T-cell (primary cell): ENCODE data around the gene ZC3HAV1. TPM values are rescaled to one million over a fixed set of nuclear protein-coding genes. Genes with fewer than 3 reads are reported as not detected.

Experiments
- ATAC-seq, 4 experiments: fragments of 200-7000 bp in 3 of 4; fragments of 150-1000 bp in 1 of 4; cut with Tn5 transposase; replicated peaks in 1 of 4; 1 replicate in 3 of 4; 2 replicates in 1 of 4; pipeline ENCODE4 v1.10.0; 2021; ENCODE audit warnings: moderate library complexity in 3 of 4, mild to moderate bottlenecking in 2 of 4, moderate number of reproducible peaks in 1 of 4
- CTCF ChIA-PET, 2 donors: fragments of 300-600 bp; sonication (Branson Sonifier 250); formaldehyde crosslinking; loops; one replicate each; lab custom pipeline; 2022; ENCODE audit warnings: antibody characterized with exemption in 2 of 2; lab: Charles Lee
- POLR2A ChIA-PET, 2 donors: fragments of 300-600 bp; sonication (Branson Sonifier 250); formaldehyde crosslinking; loops; one replicate each; lab custom pipeline; 2022; ENCODE audit warnings: antibody characterized with exemption in 2 of 2; lab: Charles Lee
- DNase-seq, 35 experiments: peaks; one replicate each; pipeline versions ENCODE4 v3.0.0 to v3.0.0-alpha.2; 2013 to 2023
- H3K27ac ChIP-seq: one replicate; pipeline ENCODE4 v1.5.1; 2013; ENCODE audit warnings: low read length
- H3K27me3 ChIP-seq, 2 experiments: replicated peaks in 1 of 2; 1 replicate in 1 of 2; 2 replicates in 1 of 2; pipeline versions ENCODE4 v1.6.1 to v1.7.0; 2013; ENCODE audit warnings: low read length in 1 of 2, mixed read lengths in 1 of 2; ENCODE audit not compliant: control insufficient read depth in 2 of 2, insufficient read depth in 2 of 2; ENCODE audit errors: extremely low read depth in 1 of 2
- H3K36me3 ChIP-seq, 2 donors: 1 replicate in 1 of 2; 2 replicates in 1 of 2; pipeline versions ENCODE4 v1.6.1 to v1.7.0; 2013; ENCODE audit warnings: low read length in 1 of 2; ENCODE audit not compliant: control insufficient read depth in 2 of 2, insufficient read depth in 1 of 2; ENCODE audit errors: extremely low read depth in 1 of 2
- H3K4me1 ChIP-seq, 2 experiments: 1 replicate in 1 of 2; 2 replicates in 1 of 2; pipeline versions ENCODE4 v1.6.1 to v1.7.0; 2013; ENCODE audit warnings: low read length in 2 of 2, mixed read lengths in 1 of 2; ENCODE audit not compliant: insufficient read depth in 2 of 2, control insufficient read depth in 1 of 2; ENCODE audit errors: extremely low read depth in 1 of 2
- H3K4me3 ChIP-seq, 2 donors: 1 replicate in 1 of 2; 2 replicates in 1 of 2; pipeline versions ENCODE4 v1.5.1 to v1.7.0; 2013; ENCODE audit warnings: mild to moderate bottlenecking in 2 of 2, low read length in 1 of 2, moderate library complexity in 1 of 2; ENCODE audit not compliant: control insufficient read depth in 1 of 2; ENCODE audit errors: extremely low read depth in 1 of 2
- H3K9me3 ChIP-seq: 2 replicates; pipeline ENCODE4 v1.7.0; 2013
- H3K27ac Mint-ChIP-seq, 2 donors: one replicate each; pipeline ENCODE4 v1.8.0; 2020 to 2021; ENCODE audit warnings: mild to moderate bottlenecking in 2 of 2, mixed read lengths in 2 of 2
- H3K27me3 Mint-ChIP-seq, 2 donors: one replicate each; pipeline ENCODE4 v1.8.0; 2021 to 2022; ENCODE audit warnings: mixed read lengths in 2 of 2
- H3K36me3 Mint-ChIP-seq: one replicate; pipeline ENCODE4 v1.8.0; 2021; ENCODE audit warnings: mixed read lengths
- H3K4me1 Mint-ChIP-seq, 3 donors: one replicate each; pipeline ENCODE4 v1.8.0; 2020 to 2022; ENCODE audit warnings: mixed read lengths in 3 of 3, mild to moderate bottlenecking in 1 of 3
- H3K4me3 Mint-ChIP-seq, 3 donors: one replicate each; pipeline ENCODE4 v1.8.0; 2020 to 2022; ENCODE audit warnings: mild to moderate bottlenecking in 3 of 3, mixed read lengths in 3 of 3, moderate library complexity in 3 of 3
- H3K9me3 Mint-ChIP-seq, 3 donors: one replicate each; pipeline ENCODE4 v1.8.0; 2020 to 2022; ENCODE audit warnings: mixed read lengths in 3 of 3
- WGBS: methylation state at CpG from one replicate; pipeline ENCODE4 v1.1.5; 2013; ENCODE audit warnings: missing lambda C conversion rate; ENCODE audit not compliant: insufficient coverage; 5-methylcytosine and 5-hydroxymethylcytosine counted together
- total RNA-seq, 35 experiments: library from RNA in 6 of 35; stranded (reverse) in 6 of 35; fragments of 120-200 nt in 1 of 35; gene quantifications; one replicate each; pipeline versions ENCODE4 v1.2.1 to v1.2.4 and lab custom pipeline; 2013 to 2026

Gene ZC3HAV1
- total RNA-seq (100 to 1,000 TPM; 148 to 201 (median 155) TPM), total RNA-seq (lab: John Stamatoyannopoulos, UW) (236 to 659 (median 459) reads per million in 29 experiments)
- 133 TPM for total RNA-seq (2013)

GRCh38 chr7:139109188-139109982, at the start of gene ZC3HAV1:
TSS of gene ZC3HAV1 (minus strand) at chr7:139109720. CDS start at chr7:139109331, 389 bp downstream.
- peak within 1 kb of the TSS; percentile 98 for H3K27ac Mint-ChIP-seq
- peaks cover 30% of the 10 kb centered on the region for H3K36me3 Mint-ChIP-seq
- H3K9me3 Mint-ChIP-seq, result no peaks in the 10 kb centered on the region
- peaks cover 36 to 46% (median 45%) of the 10 kb centered on the region in 3 donors for H3K4me1 Mint-ChIP-seq
- H3K4me3 ChIP-seq, result peak within 1 kb of the TSS; percentile 88 to 100
- DNase-seq (peak; percentile 66 to 95 (median 89)), ATAC-seq (peak; percentile 85 to 89 (median 86))
- H3K4me1 ChIP-seq, result peaks cover 4 to 18% of the 10 kb centered on the region in 2 experiments
- CTCF ChIA-PET, result no interaction called here
- POLR2A ChIA-PET, result interaction anchor here (1.0 to 1.3 kb wide), 4 partner anchors 14 to 24 kb away, joined by 3 to 10 read pairs (median 5); a partner anchor contains a TSS
- H3K27ac ChIP-seq, result peak within 1 kb of the TSS; percentile 93
- no peaks in the 10 kb centered on the region for H3K27me3 Mint-ChIP-seq
- H3K9me3 ChIP-seq, result no peaks in the 10 kb centered on the region
- H3K36me3 ChIP-seq, result no peaks in the 10 kb centered on the region
- peak within 1 kb of the TSS; percentile 98 to 99 (median 98) for H3K4me3 Mint-ChIP-seq
- no peaks in the 10 kb centered on the region for H3K27me3 ChIP-seq
- WGBS, result under 1% methylated on average over 68 of the region's 68 CpGs

GRCh38 chr7:139153832-139154231, 44.3 kb upstream of the ZC3HAV1 start:
- no peaks in the 10 kb centered on the region for H3K36me3 ChIP-seq
- DNase-seq (no peak), ATAC-seq (no peak)
- Mint-ChIP-seq H3K36me3 (peaks cover 9% of the 10 kb centered on the region), H3K4me3 (no peak overlapping the region), H3K9me3 (peaks cover 0 to 3% (median 0%) of the 10 kb centered on the region in 3 donors), H3K4me1 (peaks cover 0 to 9% (median 5%) of the 10 kb centered on the region in 3 donors), H3K27me3 (no peaks in the 10 kb centered on the region), H3K27ac (no peak overlapping the region)
- H3K9me3 ChIP-seq, result no peaks in the 10 kb centered on the region
- no peak overlapping the region for H3K27ac ChIP-seq
- H3K4me1 ChIP-seq, result no peaks in the 10 kb centered on the region
- no peak overlapping the region for H3K4me3 ChIP-seq
- POLR2A ChIA-PET, result no interaction called here
- no CpG with 5 or more reads among the region's 2 CpGs for WGBS
- no peaks in the 10 kb centered on the region for H3K27me3 ChIP-seq
- CTCF ChIA-PET, result no interaction called here

DNA sequence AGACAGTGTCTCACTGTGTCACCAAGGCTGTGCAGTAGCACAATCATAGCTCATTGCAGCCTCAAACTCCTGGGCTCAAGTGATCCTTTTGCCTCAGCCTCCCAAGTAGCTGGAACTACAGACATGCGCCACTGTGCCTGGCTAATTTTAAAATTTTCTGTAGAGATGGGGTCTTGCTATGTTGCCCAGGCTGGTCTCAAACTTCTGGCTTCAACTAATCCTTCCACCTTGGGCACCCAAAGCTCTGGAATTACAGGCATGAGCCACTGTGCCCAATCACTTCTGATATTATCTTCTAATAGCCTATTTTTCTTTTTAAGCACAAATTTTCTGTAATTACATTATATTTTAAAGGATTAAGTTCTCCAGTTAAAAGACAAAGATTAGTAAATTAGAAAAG, 42.6 kb upstream of the ZC3HAV1 start:
- peaks cover 0 to 3% (median 0%) of the 10 kb centered on the region in 3 donors for H3K9me3 Mint-ChIP-seq
- WGBS, result no CpG with 5 or more reads among the region's 1 CpG
- no peak overlapping the region for H3K27ac ChIP-seq
- H3K4me3 ChIP-seq, result no peak overlapping the region
- no peaks in the 10 kb centered on the region for H3K36me3 ChIP-seq
- H3K27ac Mint-ChIP-seq, result no peak overlapping the region
- H3K4me1 Mint-ChIP-seq, result peaks cover 0 to 9% (median 5%) of the 10 kb centered on the region in 3 donors
- H3K36me3 Mint-ChIP-seq, result peaks cover 16% of the 10 kb centered on the region
- DNase-seq (no peak), ATAC-seq (no peak)
- no peaks in the 10 kb centered on the region for H3K4me1 ChIP-seq
- ChIA-PET CTCF (no interaction called here), POLR2A (no interaction called here)
- no peaks in the 10 kb centered on the region for H3K27me3 ChIP-seq
- H3K27me3 Mint-ChIP-seq, result no peaks in the 10 kb centered on the region
- no peak overlapping the region for H3K4me3 Mint-ChIP-seq
- no peaks in the 10 kb centered on the region for H3K9me3 ChIP-seq

DNA sequence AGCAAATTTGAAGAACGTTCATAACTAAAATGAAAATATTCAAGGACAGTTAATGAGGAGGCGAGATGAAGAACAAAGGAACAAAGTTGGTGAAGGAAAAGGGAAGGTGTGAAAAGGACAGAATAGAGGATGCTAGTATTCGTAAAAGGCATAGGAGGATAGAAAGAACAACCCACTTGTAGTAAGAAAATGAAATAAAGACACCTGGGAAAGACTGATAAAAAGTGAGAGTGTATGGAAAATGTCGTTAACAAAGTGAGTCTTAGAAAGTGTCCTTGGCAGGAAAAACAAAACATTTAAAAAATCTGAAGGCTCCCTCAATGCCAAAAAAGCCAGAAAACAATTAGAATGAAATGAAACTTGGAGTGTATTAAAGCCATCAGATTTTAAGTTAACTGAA, 29.6 kb upstream of the ZC3HAV1 start:
- WGBS, result 100% methylated on average over 1 of the region's 4 CpGs
- no peak overlapping the region for H3K27ac Mint-ChIP-seq
- Histone ChIP-seq H3K4me1 (peaks cover 0 to 3% of the 10 kb centered on the region in 2 experiments), H3K4me3 (no peak overlapping the region), H3K36me3 (no peaks in the 10 kb centered on the region), H3K9me3 (no peaks in the 10 kb centered on the region), H3K27me3 (no peaks in the 10 kb centered on the region), H3K27ac (no peak overlapping the region)
- CTCF ChIA-PET, result interaction anchor here in 1 of 2 donors (1.4 kb wide), 1 partner anchor 252 kb away, joined by 3 read pairs; no protein-coding TSS in a partner anchor
- peaks cover 0 to 2% (median 2%) of the 10 kb centered on the region in 3 donors for H3K4me1 Mint-ChIP-seq
- no peaks in the 10 kb centered on the region for H3K9me3 Mint-ChIP-seq
- POLR2A ChIA-PET, result no interaction called here
- ATAC-seq (no peak), DNase-seq (no peak)
- no peak overlapping the region for H3K4me3 Mint-ChIP-seq
- H3K27me3 Mint-ChIP-seq, result no peaks in the 10 kb centered on the region
- peaks cover 5% of the 10 kb centered on the region for H3K36me3 Mint-ChIP-seq

DNA sequence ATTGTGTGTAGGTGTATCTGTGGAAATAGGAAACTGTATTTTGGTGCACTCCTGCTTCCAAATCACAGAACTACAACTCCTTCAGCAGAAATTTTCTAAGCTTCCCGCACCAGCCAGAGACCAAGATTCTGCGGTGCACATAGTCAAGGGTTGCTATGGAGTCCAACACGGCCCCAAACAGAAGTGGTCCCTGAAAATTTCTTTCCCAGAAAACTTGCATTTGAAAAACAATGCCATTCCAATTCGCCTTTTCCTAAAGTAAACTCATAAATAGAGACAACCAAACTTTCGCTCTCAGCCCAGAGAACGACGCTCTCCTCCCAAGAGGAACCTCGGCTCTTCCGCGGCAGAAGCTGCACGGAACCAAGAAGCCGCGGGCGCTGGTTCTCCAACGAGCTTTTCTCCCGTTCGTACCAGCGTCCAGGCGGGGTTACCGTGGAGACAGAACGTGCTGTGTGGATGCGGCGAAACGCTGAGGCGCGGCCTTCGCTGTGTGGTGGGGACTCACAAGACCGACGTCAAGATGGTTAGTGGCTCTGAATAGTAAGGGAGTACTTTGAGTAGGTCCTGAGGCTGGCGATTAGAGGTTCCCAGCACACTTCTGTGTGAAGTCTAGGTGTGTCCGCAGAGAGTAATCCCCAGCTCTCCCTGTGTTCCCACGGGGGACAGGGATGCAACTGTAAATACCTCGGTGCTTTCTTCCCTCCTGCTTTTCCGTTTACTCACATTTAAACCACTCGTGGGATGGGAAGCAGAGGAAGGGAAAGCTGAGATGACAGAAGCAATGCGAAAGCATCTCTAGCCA, 24.0 kb upstream of the ZC3HAV1 start:
- Mint-ChIP-seq H3K27ac (peak overlapping the region; percentile 83 to 86), H3K27me3 (no peaks in the 10 kb centered on the region), H3K4me3 (peak overlapping the region; percentile 85 to 95 (median 90)), H3K9me3 (no peaks in the 10 kb centered on the region), H3K36me3 (peaks cover 3% of the 10 kb centered on the region), H3K4me1 (peaks cover 15 to 18% (median 18%) of the 10 kb centered on the region in 3 donors)
- peak overlapping the region; percentile 57 to 83 for H3K4me3 ChIP-seq
- H3K27ac ChIP-seq, result peak overlapping the region; percentile 67
- H3K27me3 ChIP-seq, result no peaks in the 10 kb centered on the region
- peak; percentile 81 to 92 (median 86) for DNase-seq
- H3K9me3 ChIP-seq, result no peaks in the 10 kb centered on the region
- 2% methylated on average over 31 of the region's 36 CpGs for WGBS
- peaks cover 8 to 16% of the 10 kb centered on the region in 2 experiments for H3K4me1 ChIP-seq
- CTCF ChIA-PET, result interaction anchor here in 1 of 2 donors (0.7 to 1.6 kb wide), 5 partner anchors 10 to 117 kb away, joined by 3 to 14 read pairs (median 4); no protein-coding TSS in a partner anchor
- no peaks in the 10 kb centered on the region for H3K36me3 ChIP-seq
- ATAC-seq, result peak; percentile 98 to 99 (median 99)
- POLR2A ChIA-PET, result interaction anchor here (0.5 to 2.1 kb wide), 10 partner anchors 23 to 349 kb away, joined by 3 to 9 read pairs (median 3); no protein-coding TSS in a partner anchor
